Activated T-cell treated with anti-CD3 and anti-CD28 coated beads, Interleukin-2, amount 50 U/mL, for 72 hours (primary cell): ENCODE measurements around the gene ATG4A. TPM values are rescaled to one million over a fixed set of nuclear protein-coding genes. Genes with fewer than 3 reads are reported as not detected.

Source experiments
- ATAC-seq, 2 donors: fragments of 150-1000 bp; cut with Tn5 transposase; replicated peaks in 1 of 2; 2 replicates each; pipeline ENCODE4 v1.10.0; 2021; ENCODE audit warnings: moderate library complexity in 2 of 2, mild to moderate bottlenecking in 1 of 2
- DNase-seq, 2 donors: peaks; one replicate each; pipeline ENCODE4 v3.0.0; 2021 to 2022; ENCODE audit warnings: mixed read lengths in 1 of 2
- H3K27ac Mint-ChIP-seq: one replicate; pipeline ENCODE4 v1.8.0; 2022; ENCODE audit warnings: mild to moderate bottlenecking, moderate library complexity, mixed read lengths
- H3K27me3 Mint-ChIP-seq: one replicate; pipeline ENCODE4 v1.8.0; 2022; ENCODE audit warnings: low read depth, mixed read lengths
- H3K36me3 Mint-ChIP-seq, 2 donors: one replicate each; pipeline ENCODE4 v1.8.0; 2022; ENCODE audit warnings: mixed read lengths in 2 of 2, mild to moderate bottlenecking in 1 of 2; ENCODE audit not compliant: insufficient read depth in 2 of 2
- H3K4me1 Mint-ChIP-seq: one replicate; pipeline ENCODE4 v1.8.0; 2022; ENCODE audit warnings: low read depth, mixed read lengths
- H3K4me3 Mint-ChIP-seq, 2 donors: one replicate each; pipeline ENCODE4 v1.8.0; 2022; ENCODE audit warnings: mild to moderate bottlenecking in 2 of 2, mixed read lengths in 2 of 2, moderate library complexity in 2 of 2
- H3K9me3 Mint-ChIP-seq, 2 donors: one replicate each; pipeline ENCODE4 v1.8.0; 2022; ENCODE audit warnings: mixed read lengths in 2 of 2
- total RNA-seq, 2 donors: library from RNA; stranded (reverse); gene quantifications; one replicate each; pipeline ENCODE4 v1.2.3, GENCODE V29; 2022

ATG4A gene
- total RNA-seq, 2 donors from 2014 or later: 9.2 to 10.3 TPM

DNA sequence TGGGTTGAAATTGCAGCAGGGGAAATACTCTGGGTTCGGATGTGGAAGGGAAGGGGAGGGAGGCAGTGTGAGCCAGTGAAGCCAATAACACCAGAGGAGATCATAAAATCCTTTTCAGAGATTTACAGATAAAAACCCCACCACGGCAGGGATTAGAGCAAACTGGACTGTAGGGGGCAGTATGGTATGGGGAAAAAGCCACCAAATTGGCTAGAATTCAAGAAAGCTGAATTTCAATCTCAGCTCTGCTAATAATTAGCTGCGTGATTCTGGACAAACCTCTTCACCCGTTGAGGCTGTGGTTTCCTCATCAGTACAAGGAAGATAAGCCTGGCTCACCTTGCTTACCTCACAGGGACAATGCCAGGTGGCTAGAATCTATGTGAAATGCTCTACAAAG, 108.1 kb downstream of the ATG4A start:
- Mint-ChIP-seq H3K4me1 (no peaks in the 10 kb centered on the region), H3K9me3 (no peaks in the 10 kb centered on the region), H3K27ac (no peak overlapping the region), H3K36me3 (no peaks in the 10 kb centered on the region), H3K27me3 (peaks cover 58% of the 10 kb centered on the region), H3K4me3 (no peak overlapping the region)
- peak; percentile 5 to 18 for DNase-seq
- ATAC-seq: no peak

DNA sequence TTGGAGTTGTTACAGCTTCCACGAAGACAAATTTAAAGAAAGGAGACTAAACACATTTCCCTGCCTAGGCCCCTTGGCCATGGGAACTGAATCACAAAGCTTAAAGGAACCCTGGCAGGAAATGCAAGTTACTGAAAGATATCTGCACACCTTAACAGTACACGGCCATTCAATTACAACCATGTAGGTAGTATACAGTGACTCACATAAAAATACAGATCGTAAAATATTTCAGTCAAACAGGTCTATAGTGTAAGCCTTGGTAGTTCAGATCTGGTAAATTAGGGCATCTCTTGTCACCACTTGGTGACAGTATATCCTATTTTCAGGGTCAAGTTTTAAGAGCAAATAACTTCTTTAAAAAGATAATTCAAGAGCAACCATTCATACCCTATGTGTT, 112.0 kb downstream of the ATG4A start:
- no peak for ATAC-seq
- no peaks in the 10 kb centered on the region for H3K4me1 Mint-ChIP-seq
- H3K9me3 Mint-ChIP-seq: no peaks in the 10 kb centered on the region
- DNase-seq: no peak
- H3K27me3 Mint-ChIP-seq: peaks cover 71% of the 10 kb centered on the region
- no peak overlapping the region for H3K4me3 Mint-ChIP-seq
- H3K36me3 Mint-ChIP-seq: no peaks in the 10 kb centered on the region
- no peak overlapping the region for H3K27ac Mint-ChIP-seq

Other genes starting within 250 kb of the ATG4A start
- not detected for gene TEX13B, start 109.4 kb upstream of the ATG4A start, total RNA-seq
- under 1 TPM; 0.22 to 0.25 TPM for gene VSIG1, start 46.7 kb upstream of the ATG4A start, total RNA-seq
- gene PSMD10, start 236 bp upstream of the ATG4A start, total RNA-seq: 10 to 100 TPM; 36.1 to 38.9 TPM